Rectal smooth muscle tissue (tissue), 1 donor: Measurements from ENCODE around the gene CREB5.

ENCODE experiments used
- H3K27ac ChIP-seq: one replicate; pipeline ENCODE4 v1.7.0; 2013; ENCODE audit warnings: low read depth, low read length, inconsistent platforms
- H3K27me3 ChIP-seq: one replicate; pipeline ENCODE4 v1.7.0; 2013; ENCODE audit warnings: low read length; ENCODE audit not compliant: control insufficient read depth, insufficient read depth
- H3K36me3 ChIP-seq: one replicate; pipeline ENCODE4 v1.7.0; 2013; ENCODE audit warnings: low read length; ENCODE audit not compliant: control insufficient read depth, insufficient read depth
- H3K4me1 ChIP-seq: one replicate; pipeline ENCODE4 v1.7.0; 2013; ENCODE audit warnings: low read length; ENCODE audit not compliant: control insufficient read depth, insufficient read depth
- H3K4me3 ChIP-seq: one replicate; pipeline ENCODE4 v1.7.0; 2013; ENCODE audit warnings: low read length
- H3K9ac ChIP-seq: one replicate; pipeline ENCODE4 v1.7.0; 2013; ENCODE audit warnings: low read length

Gene CREB5

GRCh38 chr7:28684650-28685241 is 272.4 kb downstream of the CREB5 start:
- H3K9ac ChIP-seq, result no peak overlapping the region
- peak overlapping the region; percentile 52 for H3K27ac ChIP-seq
- no peak overlapping the region for H3K4me3 ChIP-seq

GRCh38 chr7:28685242-28685643 is 272.9 kb downstream of the CREB5 start:
- Histone ChIP-seq H3K4me1 (peaks cover 29% of the 10 kb centered on the region), H3K4me3 (peak overlapping the region; percentile 6), H3K27me3 (no peaks in the 10 kb centered on the region), H3K9ac (no peak overlapping the region), H3K27ac (peak overlapping the region; percentile 52), H3K36me3 (no peaks in the 10 kb centered on the region)

More at GRCh38 chr7:28684650-28685241, 272.4 kb downstream of the CREB5 start:
- peaks cover 29% of the 10 kb centered on the region for H3K4me1 ChIP-seq
- no peaks in the 10 kb centered on the region for H3K36me3 ChIP-seq
- no peaks in the 10 kb centered on the region for H3K27me3 ChIP-seq

DNA sequence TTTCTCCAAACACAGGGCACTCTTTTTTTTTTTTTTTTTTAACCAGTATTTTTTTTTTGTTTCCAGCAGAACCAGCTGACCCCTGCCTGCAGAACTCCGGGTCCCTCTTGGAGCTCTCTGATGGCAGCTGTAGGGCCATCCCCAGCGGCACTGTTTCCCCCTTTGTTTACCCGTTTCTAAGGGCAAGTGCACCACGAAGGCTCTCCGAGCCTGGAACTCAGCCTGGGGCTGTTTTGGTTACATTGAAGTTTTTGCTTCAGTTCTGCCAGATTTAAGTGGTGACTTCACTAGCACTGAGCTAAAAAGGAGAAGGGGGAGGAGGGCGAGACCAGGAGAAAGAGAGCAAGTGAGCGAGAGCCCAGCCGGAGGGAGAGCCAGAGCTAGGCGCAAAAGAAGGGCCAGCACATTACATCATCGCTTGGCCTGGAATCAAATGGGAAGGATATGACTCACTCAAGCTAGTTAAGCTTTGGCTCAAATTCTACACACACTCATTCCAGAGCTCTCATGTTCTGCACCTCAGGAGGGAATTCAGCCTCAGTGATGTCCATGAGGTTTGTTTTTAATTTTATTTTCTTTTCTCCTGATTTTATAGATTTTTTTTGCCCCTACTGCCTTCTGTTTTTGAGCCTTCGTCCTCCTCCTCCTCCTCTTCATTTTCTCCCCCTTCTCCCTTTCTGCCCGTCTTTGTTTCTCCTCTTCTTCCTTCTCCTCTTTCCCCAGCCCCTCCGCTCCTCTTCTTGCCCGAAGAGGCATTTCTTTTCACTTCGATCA is 273.5 kb downstream of the CREB5 start:
- Histone ChIP-seq H3K27ac (peak overlapping the region; percentile 94), H3K4me1 (peaks cover 29% of the 10 kb centered on the region), H3K9ac (peak overlapping the region; percentile 32), H3K27me3 (no peaks in the 10 kb centered on the region), H3K36me3 (no peaks in the 10 kb centered on the region), H3K4me3 (peak overlapping the region; percentile 68)

GRCh38 chr7:28686418-28686800 is 274.1 kb downstream of the CREB5 start:
- no peaks in the 10 kb centered on the region for H3K27me3 ChIP-seq
- H3K36me3 ChIP-seq, result no peaks in the 10 kb centered on the region
- H3K27ac ChIP-seq, result peak overlapping the region; percentile 94
- H3K4me1 ChIP-seq, result peaks cover 29% of the 10 kb centered on the region
- H3K9ac ChIP-seq, result peak overlapping the region; percentile 32
- peak overlapping the region; percentile 68 for H3K4me3 ChIP-seq

DNA sequence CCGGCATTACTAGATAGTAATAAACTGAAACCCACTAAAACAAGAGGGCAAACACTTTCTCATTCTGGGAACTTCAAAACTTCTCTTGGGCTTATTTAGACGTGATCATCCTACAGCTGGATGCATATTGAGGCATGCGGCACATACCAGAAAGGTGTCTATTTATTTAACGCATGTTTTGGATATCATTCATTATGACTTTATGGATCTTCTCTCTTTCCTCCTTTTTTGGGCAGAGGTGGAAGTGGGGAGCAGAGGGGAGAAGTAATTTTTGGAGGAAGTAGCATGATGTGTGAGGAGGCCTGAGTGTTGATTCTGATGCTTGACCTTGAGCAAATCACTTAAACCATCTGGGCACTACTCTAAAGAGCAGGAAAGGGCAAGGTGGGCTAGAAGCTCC is 275.2 kb downstream of the CREB5 start:
- Histone ChIP-seq H3K9ac (no peak overlapping the region), H3K27me3 (no peaks in the 10 kb centered on the region), H3K4me3 (peak overlapping the region; percentile 1), H3K27ac (peak overlapping the region; percentile 94), H3K4me1 (peaks cover 29% of the 10 kb centered on the region), H3K36me3 (no peaks in the 10 kb centered on the region)

DNA sequence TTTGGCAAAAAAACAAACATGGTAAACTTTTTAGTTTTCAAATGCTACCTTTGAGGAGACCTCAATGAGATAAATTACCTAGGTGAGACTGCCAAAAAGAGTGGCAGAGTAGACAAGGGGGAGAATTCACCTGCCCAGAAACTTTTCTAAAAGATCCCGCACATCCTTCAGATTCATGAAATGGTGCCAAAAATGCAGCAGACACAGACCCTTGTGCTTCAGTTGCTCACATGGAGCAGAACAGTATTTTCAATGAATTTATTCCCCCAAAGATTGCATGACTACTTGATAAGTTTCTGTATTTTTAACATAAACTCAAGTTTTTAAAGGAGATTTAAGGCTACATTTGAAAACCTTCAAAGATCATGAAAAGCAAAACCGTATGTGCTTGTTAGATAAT is 275.9 kb downstream of the CREB5 start:
- Histone ChIP-seq H3K4me3 (no peak overlapping the region), H3K4me1 (peaks cover 29% of the 10 kb centered on the region), H3K27ac (peak overlapping the region; percentile 94)

GRCh38 chr7:28688651-28689050 is 276.3 kb downstream of the CREB5 start:
- Histone ChIP-seq H3K4me3 (no peak overlapping the region), H3K9ac (no peak overlapping the region)

More for the DNA sequence above, 275.9 kb downstream of the CREB5 start:
- Histone ChIP-seq H3K27me3 (no peaks in the 10 kb centered on the region), H3K36me3 (no peaks in the 10 kb centered on the region), H3K9ac (no peak overlapping the region)

GRCh38 chr7:28695300-28696295 is 283.3 kb downstream of the CREB5 start:
- no peaks in the 10 kb centered on the region for H3K27me3 ChIP-seq

More at GRCh38 chr7:28688651-28689050, 276.3 kb downstream of the CREB5 start:
- Histone ChIP-seq H3K4me1 (peaks cover 29% of the 10 kb centered on the region), H3K36me3 (no peaks in the 10 kb centered on the region), H3K27me3 (no peaks in the 10 kb centered on the region), H3K27ac (peak overlapping the region; percentile 94)

DNA sequence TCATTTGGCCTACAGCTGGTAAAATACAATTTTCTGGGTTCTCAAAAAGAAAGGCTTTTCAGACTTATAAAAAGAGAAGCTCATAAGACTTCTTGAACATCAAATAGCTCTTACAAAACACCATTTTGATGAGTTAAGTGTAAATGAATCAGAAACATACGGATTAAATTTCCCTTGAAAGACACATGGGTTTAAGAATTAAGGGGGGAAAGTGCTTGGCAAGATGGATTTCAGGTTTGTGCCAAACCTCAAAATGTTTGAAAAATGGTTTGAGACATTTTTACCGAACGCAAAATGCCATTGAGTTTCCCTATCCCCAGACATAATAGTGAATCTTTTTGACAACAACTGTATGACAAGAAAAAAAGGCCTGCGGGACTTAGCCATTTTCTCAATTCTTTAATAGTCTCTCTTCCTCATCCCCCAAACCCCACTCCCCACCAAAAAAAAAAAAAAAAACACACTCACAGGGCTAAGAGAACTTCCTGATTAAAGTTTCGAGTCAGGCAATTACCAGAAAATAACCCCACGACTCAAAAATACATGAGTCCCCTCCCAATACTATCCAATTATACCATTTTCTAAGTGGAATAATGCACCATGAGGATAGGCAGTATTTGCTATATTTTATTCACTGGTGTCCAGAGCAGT is 285.7 kb downstream of the CREB5 start:
- Histone ChIP-seq H3K27ac (no peak overlapping the region), H3K36me3 (no peaks in the 10 kb centered on the region), H3K9ac (no peak overlapping the region), H3K4me3 (no peak overlapping the region), H3K27me3 (no peaks in the 10 kb centered on the region), H3K4me1 (peaks cover 11% of the 10 kb centered on the region)

More at GRCh38 chr7:28695300-28696295, 283.3 kb downstream of the CREB5 start:
- Histone ChIP-seq H3K36me3 (no peaks in the 10 kb centered on the region), H3K4me3 (no peak overlapping the region), H3K9ac (no peak overlapping the region), H3K27ac (no peak overlapping the region), H3K4me1 (peaks cover 4% of the 10 kb centered on the region)

GRCh38 chr7:28698840-28699239 is 286.5 kb downstream of the CREB5 start:
- Histone ChIP-seq H3K4me1 (peaks cover 11% of the 10 kb centered on the region), H3K27me3 (no peaks in the 10 kb centered on the region), H3K36me3 (no peaks in the 10 kb centered on the region), H3K27ac (no peak overlapping the region), H3K9ac (no peak overlapping the region), H3K4me3 (no peak overlapping the region)

DNA sequence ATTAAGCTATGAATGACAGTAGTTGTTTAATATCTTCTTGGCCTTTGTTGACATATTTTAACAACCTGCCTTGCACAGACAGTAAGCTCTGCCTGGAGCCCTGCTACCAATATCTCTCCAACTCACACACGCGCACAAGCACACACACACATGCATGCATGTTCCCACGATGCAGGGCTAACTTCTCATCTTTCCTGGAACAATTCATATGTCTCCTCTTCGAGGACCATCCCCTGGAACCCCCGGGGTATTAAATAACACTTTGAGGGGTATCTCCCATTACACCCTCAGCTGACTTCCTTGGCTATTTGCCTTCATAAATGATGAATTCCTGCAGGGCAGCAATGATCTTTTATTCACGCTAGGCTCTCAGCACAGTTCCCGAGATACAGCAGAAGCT is 287.8 kb downstream of the CREB5 start:
- Histone ChIP-seq H3K27ac (no peak overlapping the region), H3K4me3 (no peak overlapping the region), H3K4me1 (peaks cover 11% of the 10 kb centered on the region), H3K27me3 (no peaks in the 10 kb centered on the region), H3K9ac (no peak overlapping the region), H3K36me3 (no peaks in the 10 kb centered on the region)
